AG09319 (cell line): Measurements from ENCODE around the gene MTFR1L.

Source experiments
- DNase-seq: peaks from one replicate; pipeline ENCODE4 v3.0.0-alpha.2; 2010; ENCODE audit warnings: low read depth; ENCODE audit errors: extremely low read depth
- TF ChIP-seq, protein P1 (sequence below): IDR thresholded peaks from 2 replicates; pipeline ENCODE4 v1.5.1; 2011; ENCODE audit warnings: low read depth, mild to moderate bottlenecking, inconsistent platforms, low read length, moderate library complexity

Gene MTFR1L

DNA sequence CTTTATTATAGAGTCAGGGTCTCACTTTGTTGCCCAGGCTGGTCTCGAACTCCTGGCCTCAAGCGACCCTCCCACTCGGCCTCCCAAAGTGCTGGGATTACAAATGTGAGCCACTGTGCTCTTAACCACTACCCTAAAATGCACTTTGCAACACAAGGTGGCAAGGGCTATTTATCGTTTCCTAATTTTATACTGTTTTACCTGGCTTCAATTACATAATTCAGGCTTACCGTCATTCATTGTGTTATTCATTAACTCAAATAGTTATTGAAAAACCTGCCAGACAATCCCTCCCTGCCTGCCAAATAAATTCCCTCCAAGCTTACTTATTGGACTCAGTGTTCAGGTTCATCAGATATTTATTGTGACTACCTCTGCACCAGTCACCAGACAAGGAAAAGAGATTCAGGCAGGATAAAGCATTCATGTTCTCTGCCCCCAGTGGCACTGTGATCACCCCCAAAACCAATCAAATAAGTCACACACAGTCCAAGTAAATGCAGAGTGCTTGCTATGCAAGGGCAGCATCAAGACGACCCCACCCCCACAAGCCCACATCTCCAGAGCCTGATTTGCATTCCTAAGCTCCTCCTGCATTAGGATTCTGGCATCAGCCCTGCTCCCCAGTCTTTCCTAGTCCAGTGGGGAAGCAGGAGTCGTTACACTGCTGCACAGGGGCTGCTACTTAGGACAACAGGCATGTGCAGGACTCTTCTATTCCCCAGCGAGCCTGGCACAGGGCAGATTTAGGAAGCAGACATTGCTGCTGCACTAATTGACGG, 47.6 kb downstream of the MTFR1L start:
- no peak for DNase-seq
- TF ChIP-seq, protein P1, sequence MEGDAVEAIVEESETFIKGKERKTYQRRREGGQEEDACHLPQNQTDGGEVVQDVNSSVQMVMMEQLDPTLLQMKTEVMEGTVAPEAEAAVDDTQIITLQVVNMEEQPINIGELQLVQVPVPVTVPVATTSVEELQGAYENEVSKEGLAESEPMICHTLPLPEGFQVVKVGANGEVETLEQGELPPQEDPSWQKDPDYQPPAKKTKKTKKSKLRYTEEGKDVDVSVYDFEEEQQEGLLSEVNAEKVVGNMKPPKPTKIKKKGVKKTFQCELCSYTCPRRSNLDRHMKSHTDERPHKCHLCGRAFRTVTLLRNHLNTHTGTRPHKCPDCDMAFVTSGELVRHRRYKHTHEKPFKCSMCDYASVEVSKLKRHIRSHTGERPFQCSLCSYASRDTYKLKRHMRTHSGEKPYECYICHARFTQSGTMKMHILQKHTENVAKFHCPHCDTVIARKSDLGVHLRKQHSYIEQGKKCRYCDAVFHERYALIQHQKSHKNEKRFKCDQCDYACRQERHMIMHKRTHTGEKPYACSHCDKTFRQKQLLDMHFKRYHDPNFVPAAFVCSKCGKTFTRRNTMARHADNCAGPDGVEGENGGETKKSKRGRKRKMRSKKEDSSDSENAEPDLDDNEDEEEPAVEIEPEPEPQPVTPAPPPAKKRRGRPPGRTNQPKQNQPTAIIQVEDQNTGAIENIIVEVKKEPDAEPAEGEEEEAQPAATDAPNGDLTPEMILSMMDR: no peak

DNA sequence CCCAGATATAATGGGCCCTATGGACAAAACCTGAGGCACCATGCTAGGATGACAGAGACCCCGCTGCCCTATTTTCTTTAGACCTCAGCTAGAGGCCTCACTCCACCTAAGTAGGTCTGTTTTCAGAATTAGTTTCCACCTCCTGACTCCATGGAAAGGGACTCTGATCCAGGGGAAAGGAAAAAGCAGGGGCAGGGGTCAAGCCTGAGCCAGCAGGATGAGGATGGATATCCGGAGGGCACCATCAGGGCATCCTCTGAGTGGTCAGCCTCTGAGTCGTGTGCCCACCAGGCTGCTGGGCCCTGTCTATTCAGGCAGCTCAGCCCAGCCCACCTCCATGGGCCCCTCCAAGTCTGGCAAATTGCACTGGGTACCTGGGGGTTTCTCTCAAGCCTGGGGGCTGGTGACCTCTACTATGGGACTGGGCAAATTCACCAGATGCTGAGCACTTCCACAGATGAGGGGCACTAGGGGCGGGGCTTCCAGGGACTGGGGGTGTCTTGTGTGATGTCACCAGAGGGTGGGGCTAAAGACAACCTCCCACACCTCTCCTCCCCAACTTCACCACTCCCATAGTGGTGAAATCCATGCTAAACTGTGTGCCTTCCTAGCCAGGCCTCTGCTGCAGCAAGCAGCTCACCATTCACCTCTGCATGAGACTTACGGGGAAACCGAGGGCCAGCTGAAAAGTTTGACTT, 50.3 kb downstream of the MTFR1L start:
- DNase-seq: no peak
- TF ChIP-seq, protein P1: no peak

- TF ChIP-seq, protein P1: no peak
- no peak for DNase-seq
These were observed 50.9 kb downstream of the MTFR1L start for GRCh38 chr1:25870614-25871013.

DNA sequence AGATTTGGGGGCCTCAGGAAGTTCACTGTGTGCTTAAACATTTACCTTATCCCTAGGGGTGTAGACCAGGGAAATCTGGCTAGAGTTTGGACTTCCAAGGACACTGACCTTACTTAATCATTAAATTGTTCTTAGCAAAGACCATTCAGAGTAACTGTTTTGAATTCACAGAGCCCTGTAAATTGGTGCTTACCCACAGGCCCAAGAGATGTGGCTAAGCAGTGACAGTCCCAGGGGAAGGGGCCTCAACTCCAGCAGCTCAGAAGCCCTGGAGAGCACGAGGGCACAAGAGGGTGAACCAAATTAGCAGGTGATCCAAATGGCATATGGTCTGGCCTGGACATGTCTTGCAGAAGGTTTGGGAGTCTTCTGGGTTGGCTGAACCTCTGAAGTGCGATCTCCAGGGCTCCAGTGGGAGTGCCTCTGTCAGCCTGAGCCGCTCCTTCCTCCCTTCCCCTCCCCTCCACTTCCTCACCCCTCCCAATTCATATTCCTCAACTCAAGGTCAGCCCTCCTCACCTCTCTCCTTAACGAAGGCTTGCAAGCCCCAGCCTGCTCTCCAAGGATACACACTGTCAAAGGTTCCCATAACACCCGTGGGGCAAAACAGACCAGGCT, 51.4 kb downstream of the MTFR1L start:
- DNase-seq: no peak
- TF ChIP-seq, protein P1: no peak

DNA sequence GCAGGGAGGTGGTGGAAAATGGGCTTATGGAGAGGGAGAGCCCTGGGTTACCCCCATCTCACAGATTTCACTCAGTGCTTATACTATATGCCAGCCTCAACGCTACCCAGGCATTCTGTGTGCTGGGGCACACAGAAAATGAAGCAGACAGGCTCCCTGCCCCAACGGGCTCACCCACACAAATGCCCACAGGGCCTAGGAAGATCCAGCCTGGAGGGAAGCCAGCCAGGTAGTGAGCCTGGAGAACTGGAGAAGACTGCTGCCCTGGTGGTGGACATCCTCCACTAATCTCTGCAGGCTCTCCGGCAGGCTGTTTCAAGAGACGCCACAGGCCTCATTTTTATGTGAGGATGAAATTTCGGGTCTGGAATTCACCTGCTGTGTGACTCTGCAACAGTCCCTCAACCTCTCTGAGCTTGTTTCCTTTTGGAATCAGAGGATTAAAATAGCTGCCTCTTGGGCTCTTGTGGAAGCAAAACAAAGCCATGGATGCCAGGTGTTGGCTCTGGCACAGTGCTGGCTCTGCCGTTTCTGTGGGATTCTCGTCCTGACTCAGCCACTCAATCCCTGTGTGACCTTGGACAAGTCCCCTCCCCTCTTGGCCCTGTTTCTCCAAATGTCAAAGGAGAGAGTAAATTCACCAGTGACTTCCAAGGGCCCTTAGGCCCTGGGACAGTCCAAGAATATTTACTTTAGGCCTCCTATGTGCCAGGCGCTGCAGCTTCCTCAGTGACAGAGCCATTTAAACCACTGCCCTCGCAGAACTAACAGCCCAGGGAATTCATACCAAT, 52.1 kb downstream of the MTFR1L start:
- TF ChIP-seq, protein P1: no peak
- no peak for DNase-seq

DNA sequence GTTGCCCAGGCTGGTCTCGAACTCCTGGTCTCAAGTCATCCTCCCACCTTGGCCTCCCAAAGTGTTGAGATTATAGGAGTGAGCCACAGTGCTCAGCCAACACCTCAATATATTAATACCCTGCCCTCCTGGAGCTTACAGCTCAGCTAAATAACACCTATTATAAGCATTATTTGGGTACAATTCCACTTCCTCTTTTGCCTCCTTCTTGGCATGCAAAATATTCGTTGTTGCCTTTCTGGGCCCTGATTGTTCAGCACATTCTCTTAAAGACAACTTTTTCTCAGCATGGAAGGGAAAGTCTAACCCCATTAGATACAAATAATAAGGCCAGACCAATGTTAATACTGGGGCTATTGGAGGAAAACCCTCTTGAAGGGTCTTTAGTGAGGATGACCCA, 53.0 kb downstream of the MTFR1L start:
- TF ChIP-seq, protein P1: no peak
- DNase-seq: no peak
